IPS-18c (cell line): ENCODE measurements around the gene SYNPO2.
"Not testable (repeated sequence)": the region's sequence is repeated elsewhere in the genome, so short reads cannot be mapped to it uniquely, and the experiment has no call there.

Experiments
- H3K4me3 ChIP-seq: 2 replicates; pipeline ENCODE4 v1.7.0; 2013; ENCODE audit warnings: low read depth, mild to moderate bottlenecking, low read length, moderate library complexity; ENCODE audit not compliant: insufficient read depth
- H3K9me3 ChIP-seq: one replicate; pipeline ENCODE4 v1.6.1; 2013; ENCODE audit warnings: mild to moderate bottlenecking, low read length, moderate library complexity; ENCODE audit not compliant: control insufficient read depth, insufficient read depth

Gene SYNPO2

GRCh38 chr4:118948545-118949144, 60.0 kb downstream of the SYNPO2 start:
- Histone ChIP-seq H3K4me3 (no peak overlapping the region), H3K9me3 (no peaks in the 10 kb centered on the region)

DNA sequence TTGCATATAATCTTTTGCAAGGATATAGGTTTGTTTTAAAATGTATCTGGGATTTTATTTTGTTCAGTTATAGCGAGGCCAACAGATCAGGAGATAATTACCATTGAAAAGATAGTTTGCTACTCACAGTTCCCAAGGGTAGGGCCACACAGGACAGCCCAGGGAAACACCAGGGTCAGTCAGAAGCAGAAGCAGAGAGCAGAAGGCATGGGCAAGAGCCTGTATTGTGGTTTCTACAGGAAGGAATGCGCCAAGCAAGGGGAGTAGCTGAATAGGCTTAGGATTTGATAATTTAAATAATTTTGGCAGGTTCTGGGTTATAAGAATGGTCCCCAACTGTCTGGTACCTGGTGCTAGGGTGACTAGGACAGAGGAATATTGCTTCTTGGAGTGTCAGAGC, 61.6 kb downstream of the SYNPO2 start:
- no peaks in the 10 kb centered on the region for H3K9me3 ChIP-seq
- no peak overlapping the region for H3K4me3 ChIP-seq

GRCh38 chr4:118950929-118951570, 62.4 kb downstream of the SYNPO2 start:
- H3K4me3 ChIP-seq: no peak overlapping the region
- no peaks in the 10 kb centered on the region for H3K9me3 ChIP-seq

- Histone ChIP-seq H3K4me3 (no peak overlapping the region), H3K9me3 (no peaks in the 10 kb centered on the region)
Observed at GRCh38 chr4:118953276-118953675, 64.6 kb downstream of the SYNPO2 start.

DNA sequence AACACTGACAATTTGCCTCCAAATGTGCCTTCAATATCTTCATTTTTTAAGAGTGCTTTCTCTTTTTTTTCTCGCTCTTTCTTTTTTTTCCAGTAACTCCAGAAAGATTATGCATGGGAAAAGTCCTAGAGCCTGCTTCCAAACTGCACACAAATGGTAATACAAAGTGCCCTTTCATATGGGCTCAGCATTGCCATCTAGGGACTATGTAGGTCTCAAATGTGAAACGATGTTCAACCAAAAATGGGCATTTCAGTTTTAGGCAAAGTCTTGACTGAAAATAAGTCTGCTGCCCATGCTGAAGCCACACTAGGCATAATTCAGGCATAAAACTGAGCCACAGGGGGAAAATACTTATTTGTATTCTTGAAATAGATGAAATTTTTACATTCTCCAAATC, 65.6 kb downstream of the SYNPO2 start:
- no peak overlapping the region for H3K4me3 ChIP-seq
- H3K9me3 ChIP-seq: no peaks in the 10 kb centered on the region

DNA sequence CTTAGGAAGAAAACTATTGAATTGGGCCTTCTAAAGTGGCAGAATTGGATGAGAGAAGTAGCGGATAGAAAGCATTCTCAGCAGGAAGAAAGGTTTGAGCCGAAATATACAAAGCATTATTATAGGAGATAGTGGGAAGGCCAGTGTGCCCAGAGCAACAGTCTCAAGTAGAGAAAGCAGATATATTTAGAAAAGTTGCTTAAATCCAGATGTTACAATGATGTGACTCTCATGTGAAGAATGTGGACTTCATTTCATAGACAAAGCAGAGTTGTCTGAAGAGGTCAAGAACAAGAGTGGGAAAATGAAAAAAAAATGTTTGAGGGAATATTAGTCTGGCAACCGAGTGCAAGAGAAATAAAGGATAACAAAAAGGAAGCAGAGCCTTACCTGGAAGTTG, 66.9 kb downstream of the SYNPO2 start:
- H3K9me3 ChIP-seq: no peaks in the 10 kb centered on the region
- H3K4me3 ChIP-seq: no peak overlapping the region

DNA sequence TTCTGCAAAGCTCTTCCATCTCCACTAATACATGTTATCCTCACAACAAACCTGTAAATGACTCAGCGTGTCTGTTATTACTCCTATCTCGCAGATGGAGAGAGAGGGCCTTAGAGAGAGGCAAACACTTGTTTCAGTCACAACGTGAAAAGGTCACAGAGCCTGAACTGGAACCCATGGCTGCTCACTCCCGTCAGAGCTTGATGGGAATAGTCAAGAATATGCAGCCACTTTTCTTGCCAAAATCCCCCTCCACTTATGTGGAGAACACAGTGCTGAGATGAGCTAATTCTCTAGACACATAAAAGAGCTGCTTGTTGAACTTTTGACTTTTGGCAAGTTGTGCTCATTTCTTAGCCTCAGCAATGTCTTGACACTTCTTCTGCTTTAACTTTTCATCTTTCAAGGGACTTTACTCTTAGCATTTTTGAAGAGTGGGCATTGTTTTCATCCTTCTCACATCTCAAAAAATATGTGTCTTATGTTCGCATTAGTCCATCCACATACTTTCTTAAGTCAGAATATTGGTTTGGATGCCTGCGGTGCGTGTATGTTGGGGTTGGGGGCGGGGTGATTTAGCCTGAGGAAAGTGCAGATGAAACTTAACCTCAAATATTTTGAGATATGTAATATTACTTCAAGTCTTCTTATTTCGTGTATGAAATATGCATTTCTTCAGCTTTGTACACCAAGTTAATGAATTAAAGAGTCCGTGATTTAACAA, 69.2 kb downstream of the SYNPO2 start:
- H3K9me3 ChIP-seq: no peaks in the 10 kb centered on the region
- no peak overlapping the region for H3K4me3 ChIP-seq

GRCh38 chr4:118962540-118962939, 73.9 kb downstream of the SYNPO2 start:
- no peaks in the 10 kb centered on the region for H3K9me3 ChIP-seq
- no peak overlapping the region for H3K4me3 ChIP-seq

DNA sequence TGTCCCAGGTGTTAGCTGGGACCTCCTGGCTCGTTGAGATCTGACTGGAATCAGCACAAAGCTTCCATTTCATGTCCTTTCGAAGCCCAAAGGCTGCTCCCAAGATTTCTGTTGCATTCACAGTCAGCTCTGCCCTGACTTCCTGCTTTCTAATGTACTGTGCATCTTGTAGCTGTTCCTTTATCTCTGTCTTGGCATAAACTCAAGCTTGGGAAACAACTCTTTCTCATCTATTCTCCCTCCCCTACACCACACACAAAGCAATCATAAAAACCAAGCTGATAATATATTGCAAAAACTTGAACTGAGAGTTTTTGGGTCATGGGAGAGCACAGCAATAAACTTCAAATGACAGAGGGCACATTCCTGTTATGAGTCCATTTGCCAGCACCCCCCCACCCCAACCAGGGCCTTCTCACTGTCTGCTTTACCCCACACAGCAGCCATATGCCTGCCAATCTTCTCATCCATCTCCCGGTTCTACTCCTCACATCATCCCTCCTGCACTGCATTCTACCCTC, 76.3 kb downstream of the SYNPO2 start:
- H3K4me3 ChIP-seq: no peak overlapping the region
- H3K9me3 ChIP-seq: no peaks in the 10 kb centered on the region

GRCh38 chr4:118967393-118967792, 78.7 kb downstream of the SYNPO2 start:
- Histone ChIP-seq H3K4me3 (no peak overlapping the region), H3K9me3 (no peaks in the 10 kb centered on the region)

- no peaks in the 10 kb centered on the region for H3K9me3 ChIP-seq
- no peak overlapping the region for H3K4me3 ChIP-seq
Observed at GRCh38 chr4:118968005-118968404, 79.4 kb downstream of the SYNPO2 start.

GRCh38 chr4:118968813-118969212, 80.2 kb downstream of the SYNPO2 start:
- no peaks in the 10 kb centered on the region for H3K9me3 ChIP-seq

GRCh38 chr4:118969359-118969758, 80.7 kb downstream of the SYNPO2 start:
- H3K9me3 ChIP-seq: no peaks in the 10 kb centered on the region
- no peak overlapping the region for H3K4me3 ChIP-seq

More at GRCh38 chr4:118968813-118969212, 80.2 kb downstream of the SYNPO2 start:
- no peak overlapping the region for H3K4me3 ChIP-seq

DNA sequence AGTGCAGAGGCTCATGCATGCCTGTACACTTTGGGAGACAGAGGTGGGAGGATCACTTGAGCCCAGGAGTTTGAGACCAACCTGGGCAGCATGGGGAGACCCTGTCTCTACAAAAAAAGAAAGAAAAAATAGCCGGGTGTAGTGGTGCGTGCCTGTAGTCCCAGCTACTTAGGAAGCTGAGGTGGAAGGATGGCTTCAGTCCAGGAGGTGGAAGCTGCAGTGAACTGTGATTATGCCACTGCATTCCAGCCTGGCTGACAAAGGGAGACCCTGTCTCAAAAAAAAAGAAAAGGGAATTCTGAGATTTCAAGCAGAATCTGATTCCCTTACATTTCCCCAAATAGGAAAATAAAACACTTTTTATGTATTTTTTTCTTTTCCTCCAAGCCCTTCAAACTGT, 83.5 kb downstream of the SYNPO2 start:
- Histone ChIP-seq H3K9me3 (no peaks in the 10 kb centered on the region), H3K4me3 (no peak overlapping the region)

DNA sequence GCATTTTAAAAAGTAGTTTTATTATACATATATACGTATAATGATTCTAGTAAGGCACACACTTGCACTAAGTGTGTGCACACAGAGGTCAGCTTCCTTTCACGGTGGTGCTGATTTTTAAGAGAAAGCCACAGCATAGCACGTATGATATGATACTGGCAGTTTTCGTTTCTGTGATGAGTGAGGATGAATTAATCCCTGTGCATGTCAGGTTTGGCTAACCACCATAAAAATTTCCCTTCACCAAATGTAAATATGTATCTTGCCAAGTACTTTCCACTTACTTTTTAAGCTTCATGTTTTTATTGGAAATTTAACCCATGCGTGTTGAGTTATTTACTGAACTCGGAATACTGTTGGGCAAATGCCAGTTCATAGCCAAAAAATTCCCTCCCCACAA, 84.6 kb downstream of the SYNPO2 start:
- H3K4me3 ChIP-seq: no peak overlapping the region

DNA sequence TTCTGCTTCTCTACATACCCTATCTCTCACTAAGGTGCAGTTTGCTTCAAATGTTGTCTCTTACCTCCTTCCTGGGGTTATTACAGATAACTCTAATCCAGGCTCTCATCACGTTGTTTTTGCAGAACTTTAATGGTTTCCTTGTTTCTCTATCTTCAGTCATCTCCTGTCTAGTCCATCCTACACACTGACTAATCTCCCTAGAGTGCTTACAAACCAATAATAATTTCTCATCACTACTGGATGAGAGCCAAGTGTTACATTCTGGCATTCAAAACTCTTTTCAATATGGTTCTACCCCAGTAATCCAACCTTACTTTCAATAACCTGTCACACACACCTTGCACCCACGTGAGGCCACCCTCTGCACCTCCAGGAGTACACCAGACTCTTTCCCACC, 86.1 kb downstream of the SYNPO2 start:
- Histone ChIP-seq H3K4me3 (no peak overlapping the region), H3K9me3 (no peaks in the 10 kb centered on the region)

More for the DNA sequence above, 84.6 kb downstream of the SYNPO2 start:
- no peaks in the 10 kb centered on the region for H3K9me3 ChIP-seq

DNA sequence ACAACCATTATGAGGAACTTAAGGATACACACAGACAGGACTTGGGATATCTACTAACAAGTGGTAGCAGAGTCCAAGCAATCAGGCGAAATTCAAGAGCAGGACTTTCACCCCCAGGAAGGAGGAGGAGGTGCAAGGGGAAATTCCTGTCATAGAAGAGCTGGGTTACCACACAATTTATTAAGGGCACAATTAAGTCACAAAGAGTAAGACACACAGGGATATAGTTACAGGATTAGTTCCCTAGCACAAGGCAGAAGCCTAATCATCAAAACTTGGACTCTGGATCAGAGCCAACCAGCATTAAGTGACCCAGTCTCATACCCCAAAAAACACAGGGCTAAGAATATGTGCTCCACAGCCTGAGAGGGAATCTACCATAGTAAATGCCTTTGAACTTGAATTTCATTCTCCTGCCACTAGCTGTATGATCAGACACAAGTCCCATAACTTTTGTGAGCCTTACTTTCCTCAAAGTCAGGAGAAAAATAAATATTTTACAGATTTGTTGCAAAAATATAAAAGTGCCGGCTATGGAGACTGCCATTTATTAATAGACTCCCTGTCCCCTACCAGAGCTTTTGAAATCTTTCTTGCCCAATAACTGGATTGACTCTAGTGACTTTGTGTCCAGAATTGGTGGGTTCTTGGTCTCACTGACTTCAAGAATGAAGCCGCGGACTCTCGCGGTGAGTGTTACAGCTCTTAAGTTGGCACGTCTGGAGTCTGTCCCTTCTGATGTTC, 87.0 kb downstream of the SYNPO2 start:
- H3K4me3 ChIP-seq: no peak overlapping the region
- H3K9me3 ChIP-seq: no peaks in the 10 kb centered on the region

DNA sequence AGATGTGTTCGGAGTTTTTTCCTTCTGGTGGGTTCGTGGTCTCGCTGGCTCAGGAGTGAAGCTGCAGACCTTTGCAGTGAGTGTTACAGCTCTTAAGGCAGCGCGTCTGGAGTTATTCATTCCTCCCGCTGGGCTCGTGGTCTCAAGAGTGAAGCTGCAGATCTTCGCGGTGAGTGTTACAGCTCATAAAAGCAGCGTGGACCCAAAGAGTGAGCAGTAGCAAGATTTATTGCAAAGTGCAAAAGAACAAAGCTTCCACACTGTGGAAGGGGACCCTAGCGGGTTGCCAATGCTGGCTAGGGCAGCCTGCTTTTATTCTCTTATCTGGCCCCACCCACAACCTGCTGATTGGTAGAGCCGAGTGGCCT, 87.5 kb downstream of the SYNPO2 start:
- not testable (repeated sequence) for H3K9me3 ChIP-seq, H3K4me3 ChIP-seq
